Esophagus muscularis mucosa (tissue), 4 donors: ENCODE data around the gene PTBP1. TPM values are rescaled to one million over a fixed set of nuclear protein-coding genes. Genes with fewer than 3 reads are reported as not detected.

Experiments
- DNase-seq: peaks from one replicate; pipeline ENCODE4 v3.0.0-alpha.2; 2017; ENCODE audit errors: extremely low spot score
- H3K27ac ChIP-seq, 4 donors: fragments of 200-600 bp; sonication (generic); replicated peaks in 1 of 4; 1 replicate in 3 of 4; 2 replicates in 1 of 4; pipeline ENCODE4 v1.5.1; 2016 to 2019; ENCODE audit warnings: mild to moderate bottlenecking in 1 of 4
- H3K27me3 ChIP-seq, 4 donors: fragments of 200-600 bp; sonication (generic); one replicate each; pipeline versions ENCODE4 v1.5.1 to v1.6.0; 2016 to 2019
- H3K36me3 ChIP-seq, 4 donors: fragments of 200-600 bp; sonication (generic); one replicate each; pipeline ENCODE4 v1.5.1; 2016 to 2019
- H3K4me1 ChIP-seq, 4 donors: fragments of 200-600 bp; sonication (generic); one replicate each; pipeline ENCODE4 v1.5.1; 2016 to 2019
- H3K4me3 ChIP-seq, 4 donors: fragments of 200-600 bp; sonication (generic); 1 replicate in 2 of 4; 2 replicates in 2 of 4; pipeline ENCODE4 v1.5.1; 2016 to 2019; ENCODE audit warnings: mild to moderate bottlenecking in 4 of 4, moderate library complexity in 1 of 4
- H3K9me3 ChIP-seq, 4 donors: fragments of 200-600 bp; sonication (generic); 1 replicate in 3 of 4; 2 replicates in 1 of 4; pipeline ENCODE4 v1.5.1; 2016 to 2019
- EP300 ChIP-seq: sonication (generic); formaldehyde crosslinking; IDR thresholded peaks from one replicate; pipeline ENCODE4 v1.6.1; 2017; ENCODE audit warnings: antibody characterized with exemption
- POLR2A ChIP-seq: fragments of 450-650 bp; IDR thresholded peaks from one replicate; pipeline ENCODE4 v1.6.1; 2017; ENCODE audit warnings: antibody characterized with exemption, moderate library complexity, mild to moderate bottlenecking, low read depth
- POLR2AphosphoS5 ChIP-seq, 2 donors: sonication (generic); formaldehyde crosslinking; IDR thresholded peaks; one replicate each; pipeline ENCODE4 v1.6.1; 2017; ENCODE audit warnings: antibody characterized with exemption in 2 of 2
- WGBS: methylation state at CpG from one replicate; pipeline ENCODE4 v1.1.5; 2018; 5-methylcytosine and 5-hydroxymethylcytosine counted together
- intact Hi-C: fragments of 100-400 bp; cut with DNase I; formaldehyde crosslinking; loops from one replicate; pipeline ENCODE4 v1.15.1; 2023
- total RNA-seq, 4 donors: library from RNA; depleted of rRNA; stranded (reverse); fragments of >200 nt; gene quantifications; one replicate each; pipeline versions ENCODE4 v1.1.0 to v1.2.1, GENCODE V29; 2016
- TF ChIP-seq, protein P1 (sequence below), 3 experiments: fragments of 200-600 bp in 2 of 3; fragments of 450-650 bp in 1 of 3; sonication (generic) in 2 of 3; IDR thresholded peaks; one replicate each; pipeline ENCODE4 v1.5.1; 2017 to 2019; ENCODE audit warnings: antibody characterized with exemption in 3 of 3, mild to moderate bottlenecking in 2 of 3, moderate library complexity in 1 of 3

Gene PTBP1
- total RNA-seq, 4 donors from 2014 or later: 76.8 to 110 (median 95.3) TPM

- 90% methylated on average over 6 of the region's 12 CpGs for WGBS
- intact Hi-C loops: no loop called here
- no peaks in the 10 kb centered on the region for H3K9me3 ChIP-seq
- no peaks in the 10 kb centered on the region for H3K36me3 ChIP-seq
- TF ChIP-seq POLR2AphosphoS5 (IDR thresholded peaks at IDR 0.05) (no peak), POLR2A (no peak), EP300 (no peak)
- TF ChIP-seq, protein P1, sequence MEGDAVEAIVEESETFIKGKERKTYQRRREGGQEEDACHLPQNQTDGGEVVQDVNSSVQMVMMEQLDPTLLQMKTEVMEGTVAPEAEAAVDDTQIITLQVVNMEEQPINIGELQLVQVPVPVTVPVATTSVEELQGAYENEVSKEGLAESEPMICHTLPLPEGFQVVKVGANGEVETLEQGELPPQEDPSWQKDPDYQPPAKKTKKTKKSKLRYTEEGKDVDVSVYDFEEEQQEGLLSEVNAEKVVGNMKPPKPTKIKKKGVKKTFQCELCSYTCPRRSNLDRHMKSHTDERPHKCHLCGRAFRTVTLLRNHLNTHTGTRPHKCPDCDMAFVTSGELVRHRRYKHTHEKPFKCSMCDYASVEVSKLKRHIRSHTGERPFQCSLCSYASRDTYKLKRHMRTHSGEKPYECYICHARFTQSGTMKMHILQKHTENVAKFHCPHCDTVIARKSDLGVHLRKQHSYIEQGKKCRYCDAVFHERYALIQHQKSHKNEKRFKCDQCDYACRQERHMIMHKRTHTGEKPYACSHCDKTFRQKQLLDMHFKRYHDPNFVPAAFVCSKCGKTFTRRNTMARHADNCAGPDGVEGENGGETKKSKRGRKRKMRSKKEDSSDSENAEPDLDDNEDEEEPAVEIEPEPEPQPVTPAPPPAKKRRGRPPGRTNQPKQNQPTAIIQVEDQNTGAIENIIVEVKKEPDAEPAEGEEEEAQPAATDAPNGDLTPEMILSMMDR (IDR thresholded peaks at IDR 0.05): no peak
- no peak for DNase-seq
- no peak overlapping the region for H3K27ac ChIP-seq
- H3K4me1 ChIP-seq: no peaks in the 10 kb centered on the region
- H3K27me3 ChIP-seq: peaks cover 0 to 48% (median 0%) of the 10 kb centered on the region in 4 donors
- no peak overlapping the region for H3K4me3 ChIP-seq
These were observed 33.0 kb upstream of the PTBP1 start for GRCh38 chr19:764301-764700.

- no CpG with 5 or more reads among the region's 7 CpGs for WGBS
- DNase-seq: no peak
- H3K4me3 ChIP-seq: no peak overlapping the region
- no peak overlapping the region for H3K27ac ChIP-seq
- TF ChIP-seq EP300: no peak
- no peak for TF ChIP-seq POLR2AphosphoS5 (IDR thresholded peaks at IDR 0.05)
- H3K4me1 ChIP-seq: peaks cover 0 to 1% (median under 1%) of the 10 kb centered on the region in 4 donors
- H3K9me3 ChIP-seq: no peaks in the 10 kb centered on the region
- no peaks in the 10 kb centered on the region for H3K36me3 ChIP-seq
- peaks cover 0 to 53% (median 0%) of the 10 kb centered on the region in 4 donors for H3K27me3 ChIP-seq
- intact Hi-C loops: loop anchor here (5.0 kb wide), 1 partner anchor 217 kb away; the partner anchor contains the start of gene WDR18
These were observed 32.0 kb upstream of the PTBP1 start for GRCh38 chr19:765179-765738.

GRCh38 chr19:768424-768823 lies 28.8 kb upstream of the PTBP1 start:
- H3K9me3 ChIP-seq: no peaks in the 10 kb centered on the region
- H3K4me3 ChIP-seq: no peak overlapping the region
- peaks cover 0 to 50% (median 1%) of the 10 kb centered on the region in 4 donors for H3K27me3 ChIP-seq
- DNase-seq: no peak
- H3K27ac ChIP-seq: no peak overlapping the region
- intact Hi-C loops: loop anchor here (2.0 to 5.0 kb wide), 2 partner anchors 152 to 214 kb away; partner anchors contain the start of gene WDR18
- peaks cover 5 to 8% (median 6%) of the 10 kb centered on the region in 4 donors for H3K4me1 ChIP-seq
- WGBS: 53% methylated on average over 14 of the region's 14 CpGs
- TF ChIP-seq EP300 (no peak), POLR2AphosphoS5 (IDR thresholded peaks at IDR 0.05) (no peak), POLR2A (no peak)
- TF ChIP-seq, protein P1 (IDR thresholded peaks at IDR 0.05): no peak
- H3K36me3 ChIP-seq: no peaks in the 10 kb centered on the region

DNA sequence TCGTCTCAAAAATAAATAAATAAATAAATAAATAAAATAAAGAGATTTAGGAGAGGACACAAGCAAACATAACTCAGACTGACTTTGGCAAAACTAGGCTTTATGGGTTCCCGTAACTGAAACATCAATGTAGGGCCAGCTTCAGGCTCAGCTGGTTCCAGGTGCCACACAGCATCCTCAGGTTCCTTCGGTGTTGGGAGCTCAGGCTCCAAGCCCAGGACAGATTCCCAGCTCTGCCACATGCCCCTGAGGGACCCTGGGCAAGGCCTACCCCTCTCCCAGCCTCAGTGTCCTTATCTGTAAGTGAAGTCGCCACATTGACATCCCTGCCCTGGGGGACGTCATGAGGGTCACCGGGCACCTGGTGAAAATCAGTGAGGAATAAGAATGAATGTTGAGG lies 27.6 kb upstream of the PTBP1 start:
- TF ChIP-seq POLR2AphosphoS5 (IDR thresholded peaks at IDR 0.05) (no peak), EP300 (no peak), POLR2A (no peak)
- TF ChIP-seq, protein P1 (IDR thresholded peaks at IDR 0.05): no peak
- H3K36me3 ChIP-seq: no peaks in the 10 kb centered on the region

DNA sequence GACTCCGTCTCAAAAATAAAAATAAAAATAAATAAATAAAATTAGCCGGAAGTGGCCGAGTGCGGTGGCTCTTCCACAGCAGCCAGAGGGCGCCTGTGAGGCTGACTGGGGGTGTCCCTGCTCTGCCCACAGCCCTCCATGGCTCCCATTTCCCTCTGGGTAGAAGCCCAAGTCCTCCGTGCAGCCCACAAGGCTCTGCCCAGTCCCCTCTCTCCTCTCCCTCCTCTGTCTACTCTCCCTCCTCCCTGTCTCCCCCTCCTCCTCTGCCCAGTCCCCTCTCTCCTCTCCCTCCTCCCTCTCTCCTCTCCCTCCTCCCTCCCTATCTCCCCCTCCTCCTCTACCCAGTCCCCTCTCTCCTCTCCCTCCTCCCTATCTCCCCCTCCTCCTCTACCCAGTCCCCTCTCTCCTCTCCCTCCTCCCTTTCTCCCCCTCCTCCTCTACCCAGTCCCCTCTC lies 25.9 kb upstream of the PTBP1 start:
- no peaks in the 10 kb centered on the region for H3K36me3 ChIP-seq
- WGBS: 18% methylated on average over 6 of the region's 6 CpGs
- intact Hi-C loops: no loop called here
- H3K9me3 ChIP-seq: no peaks in the 10 kb centered on the region
- DNase-seq: no peak
- H3K27me3 ChIP-seq: peaks cover 0 to 34% (median 1%) of the 10 kb centered on the region in 4 donors
- H3K4me3 ChIP-seq: no peak overlapping the region
- TF ChIP-seq EP300: no peak
- TF ChIP-seq, protein P1 (IDR thresholded peaks at IDR 0.05): peak; percentile 13 to 53 (median 35)
- no peak overlapping the region for H3K27ac ChIP-seq
- H3K4me1 ChIP-seq: peaks cover 5 to 8% (median 6%) of the 10 kb centered on the region in 4 donors

More for the DNA sequence above, 27.6 kb upstream of the PTBP1 start:
- no peak overlapping the region for H3K4me3 ChIP-seq
- H3K4me1 ChIP-seq: peaks cover 5 to 8% (median 6%) of the 10 kb centered on the region in 4 donors
- H3K27me3 ChIP-seq: peaks cover 0 to 38% (median 1%) of the 10 kb centered on the region in 4 donors
- H3K9me3 ChIP-seq: no peaks in the 10 kb centered on the region
- DNase-seq: no peak
- intact Hi-C loops: loop anchor here (2.0 to 5.0 kb wide), 2 partner anchors 151 to 213 kb away; partner anchors contain the start of gene WDR18
- no peak overlapping the region for H3K27ac ChIP-seq
- WGBS: 74% methylated on average over 6 of the region's 6 CpGs
